GM19035 (cell line): ENCODE data around the gene ALDOC.

Source experiments
- ATAC-seq: cut with Tn5 transposase; IDR thresholded peaks from one replicate; pipeline ENCODE4 v1.9.1; 2021; ENCODE audit not compliant: unreplicated experiment

ALDOC gene

GRCh38 chr17:28533091-28533807 lies 43.4 kb downstream of the ALDOC start:
- ATAC-seq: no peak

- ATAC-seq: no peak
These were observed 44.4 kb downstream of the ALDOC start for GRCh38 chr17:28532050-28532960.

DNA sequence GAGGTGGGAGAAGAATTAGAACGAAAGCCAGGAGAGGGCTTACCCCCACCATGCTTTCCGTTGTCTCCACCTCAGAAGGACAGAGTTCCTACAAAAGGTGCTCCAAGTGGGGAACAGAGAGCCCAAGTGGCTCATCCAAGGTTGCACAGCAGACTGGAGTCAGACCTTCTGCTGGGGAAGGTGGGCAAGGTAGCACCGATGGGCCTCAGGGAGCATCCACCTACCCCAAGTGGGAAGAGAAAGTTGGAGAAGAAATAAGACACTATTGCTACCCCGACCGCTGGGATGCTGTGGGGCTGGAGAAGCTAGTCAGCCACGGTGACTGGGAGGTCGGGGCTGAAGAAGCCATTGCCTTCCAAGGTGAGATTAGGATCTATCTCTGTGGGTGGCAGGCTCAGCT lies 45.8 kb downstream of the ALDOC start:
- no peak for ATAC-seq

DNA sequence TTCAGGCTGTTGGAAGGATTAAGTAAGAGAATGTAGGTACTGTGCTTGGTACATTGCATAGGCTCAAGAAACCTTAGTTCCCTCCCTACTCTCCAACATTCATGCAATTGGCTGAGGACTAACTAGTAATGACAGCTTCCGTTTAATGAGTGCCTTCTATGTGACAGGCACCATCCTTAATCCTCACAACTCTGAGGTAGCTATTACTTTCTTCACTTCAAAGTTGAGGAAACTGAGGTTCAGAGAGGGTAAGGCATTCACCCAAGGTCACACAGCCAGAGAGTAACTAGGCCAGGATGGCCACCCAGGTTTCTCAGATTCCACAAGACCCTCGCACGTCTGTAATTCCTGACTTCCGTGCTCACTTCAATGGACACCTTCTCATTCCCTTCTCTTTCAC lies 46.4 kb downstream of the ALDOC start:
- no peak for ATAC-seq

- no peak for ATAC-seq
These were observed 47.7 kb downstream of the ALDOC start for GRCh38 chr17:28529013-28529400.

DNA sequence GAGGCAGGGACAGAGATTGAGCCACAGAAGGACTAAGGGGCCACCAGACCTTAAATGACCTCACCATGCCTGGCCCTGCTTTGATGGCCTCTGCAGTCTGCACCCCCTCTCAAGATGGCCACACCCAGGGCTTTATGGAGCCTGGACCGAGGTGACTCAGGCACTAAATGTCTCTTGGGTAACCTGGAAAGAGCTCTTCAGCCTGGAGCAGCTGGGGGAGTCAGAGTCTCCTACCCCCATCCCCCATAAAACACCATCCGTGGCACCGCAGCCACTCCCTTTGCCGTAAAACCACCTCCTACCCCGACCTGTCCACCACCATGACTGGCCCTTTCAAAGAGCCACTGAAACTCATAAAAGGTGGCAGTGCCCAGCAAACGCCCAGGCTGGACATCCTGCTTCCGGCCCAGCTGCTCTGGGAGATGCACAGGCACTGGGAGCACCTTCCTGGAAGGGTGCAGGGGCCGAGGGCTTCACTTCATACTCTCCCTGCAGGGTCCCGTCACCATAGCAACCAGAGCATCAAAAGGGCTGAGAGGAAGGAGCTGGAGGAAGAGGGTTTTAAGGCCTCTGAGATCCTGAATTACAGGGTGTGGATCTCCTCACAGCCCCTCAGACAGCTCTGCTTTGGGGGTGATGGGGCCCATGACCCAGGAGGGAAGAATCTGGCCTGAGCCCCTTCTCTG lies 48.2 kb downstream of the ALDOC start:
- no peak for ATAC-seq

GRCh38 chr17:28527859-28528258 lies 48.8 kb downstream of the ALDOC start:
- no peak for ATAC-seq

GRCh38 chr17:28527181-28527681 lies 49.5 kb downstream of the ALDOC start:
- ATAC-seq: no peak

GRCh38 chr17:28526381-28526780 lies 50.3 kb downstream of the ALDOC start:
- ATAC-seq: no peak

DNA sequence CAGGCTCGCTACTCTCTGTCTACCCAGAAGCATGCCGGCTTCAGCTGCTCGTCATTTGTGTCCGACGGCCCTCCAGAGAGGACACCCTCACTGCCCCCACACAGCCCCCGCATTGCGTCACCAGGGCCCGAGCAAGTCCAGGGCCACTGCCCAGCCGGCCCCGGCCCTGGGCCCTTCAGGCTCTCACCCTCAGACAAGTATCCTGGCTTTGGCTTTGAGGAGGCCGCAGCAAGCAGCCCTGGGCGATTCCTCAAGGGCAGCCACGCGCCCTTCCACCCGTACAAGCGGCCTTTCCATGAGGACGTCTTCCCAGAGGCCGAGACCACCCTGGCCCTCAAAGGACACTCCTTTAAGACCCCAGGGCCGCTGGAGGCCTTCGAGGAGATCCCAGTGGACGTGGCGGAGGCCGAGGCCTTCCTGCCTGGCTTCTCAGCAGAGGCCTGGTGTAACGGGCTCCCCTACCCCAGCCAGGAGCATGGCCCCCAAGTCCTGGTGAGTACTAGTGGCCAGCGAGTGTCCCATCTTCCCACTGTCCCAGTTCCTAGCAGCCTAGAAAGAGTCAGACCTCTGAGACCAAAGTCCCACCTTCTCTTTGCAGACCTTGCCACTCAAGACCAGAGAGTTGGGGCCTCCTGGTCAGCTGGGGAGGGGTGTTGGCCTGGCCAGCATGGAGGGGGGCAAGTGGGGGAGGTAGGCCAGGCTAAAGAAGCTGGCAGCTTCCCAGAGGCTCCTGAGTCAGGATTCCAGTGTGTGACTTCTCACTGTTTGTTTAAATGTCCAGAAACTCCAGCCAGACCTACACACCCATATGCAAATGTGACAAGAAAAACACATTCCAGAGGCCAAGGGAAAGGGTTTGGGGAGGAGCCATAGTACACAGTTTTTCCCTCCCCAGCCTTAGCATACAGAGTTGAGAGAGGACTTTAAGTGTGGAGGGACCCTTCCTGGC lies 51.9 kb downstream of the ALDOC start:
- no peak for ATAC-seq

- ATAC-seq: no peak
These were observed 52.8 kb downstream of the ALDOC start for GRCh38 chr17:28523876-28524275.

DNA sequence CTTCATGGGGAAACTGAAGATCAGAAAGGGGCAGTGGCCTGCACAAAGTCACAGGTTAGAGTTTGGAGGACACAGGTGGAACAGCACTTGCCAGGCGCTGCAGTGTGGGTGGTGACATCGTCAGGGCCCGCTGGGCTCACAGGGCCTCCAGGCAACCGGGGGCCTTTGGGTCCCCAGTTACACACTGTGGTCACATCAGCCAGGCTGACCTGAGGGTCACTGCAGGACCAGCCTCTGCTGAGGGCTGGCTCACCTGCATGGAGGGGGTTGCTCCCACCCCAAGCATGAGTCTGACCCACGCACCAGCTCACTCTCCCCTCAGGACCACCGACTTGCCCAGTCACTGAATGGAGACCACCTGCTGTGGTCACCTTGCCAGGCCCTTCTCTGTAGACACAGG lies 53.5 kb downstream of the ALDOC start:
- ATAC-seq: no peak
